Mesendoderm (in vitro differentiated cells): ENCODE measurements around the gene ALG1L2.
"Not testable (repeated sequence)": the region's sequence is repeated elsewhere in the genome, so short reads cannot be mapped to it uniquely, and the experiment has no call there.

ENCODE experiments used
- DNase-seq: peaks from one replicate; pipeline ENCODE4 v3.0.0; 2013
- H2AK5ac ChIP-seq: 2 replicates; pipeline ENCODE4 v1.6.1; 2013; ENCODE audit warnings: low read length, inconsistent platforms
- H2BK120ac ChIP-seq: 2 replicates; pipeline ENCODE4 v1.6.1; 2013; ENCODE audit warnings: low read depth, mild to moderate bottlenecking, low read length, moderate library complexity, mixed read lengths
- H2BK15ac ChIP-seq: replicated peaks from 2 replicates; pipeline ENCODE4 v1.6.1; 2013; ENCODE audit warnings: low read depth, mild to moderate bottlenecking, moderate library complexity
- H2BK5ac ChIP-seq: 2 replicates; pipeline ENCODE4 v1.6.1; 2013; ENCODE audit warnings: low read length, inconsistent platforms
- H3K18ac ChIP-seq: 2 replicates; pipeline ENCODE4 v1.6.1; 2013; ENCODE audit warnings: mild to moderate bottlenecking, low read length, mixed read lengths
- H3K23ac ChIP-seq: one replicate; pipeline ENCODE4 v1.6.1; 2013; ENCODE audit warnings: low read length
- H3K27ac ChIP-seq: 2 replicates; pipeline ENCODE4 v1.5.1; 2013; ENCODE audit warnings: low read depth, mild to moderate bottlenecking, inconsistent platforms, low read length, moderate library complexity
- H3K27me3 ChIP-seq: 2 replicates; pipeline ENCODE4 v1.6.1; 2013; ENCODE audit warnings: low read length, control low read depth, mild to moderate bottlenecking, inconsistent platforms; ENCODE audit not compliant: insufficient read depth, poor library complexity
- H3K36me3 ChIP-seq: 2 replicates; pipeline ENCODE4 v1.6.1; 2013; ENCODE audit warnings: low read length, inconsistent platforms; ENCODE audit not compliant: control insufficient read depth, insufficient read depth
- H3K4ac ChIP-seq: one replicate; pipeline ENCODE4 v1.6.1; 2013; ENCODE audit warnings: low read depth, mild to moderate bottlenecking, low read length, moderate library complexity
- H3K4me1 ChIP-seq: 2 replicates; pipeline ENCODE4 v1.6.1; 2013; ENCODE audit warnings: low read depth, low read length, inconsistent platforms; ENCODE audit not compliant: control insufficient read depth
- H3K4me2 ChIP-seq: 2 replicates; pipeline ENCODE4 v1.6.1; 2013; ENCODE audit warnings: low read length
- H3K4me3 ChIP-seq: 2 replicates; pipeline ENCODE4 v1.5.1; 2013; ENCODE audit warnings: mild to moderate bottlenecking, low read length
- H3K56ac ChIP-seq: one replicate; pipeline ENCODE4 v1.6.1; 2013; ENCODE audit warnings: low read length
- H3K79me1 ChIP-seq: 2 replicates; pipeline ENCODE4 v1.6.1; 2013; ENCODE audit warnings: low read length, inconsistent platforms
- H3K79me2 ChIP-seq: 2 replicates; pipeline ENCODE4 v1.6.1; 2013; ENCODE audit warnings: mild to moderate bottlenecking, low read length; ENCODE audit not compliant: control insufficient read depth, insufficient read depth
- H3K9ac ChIP-seq: 2 replicates; pipeline ENCODE4 v1.6.1; 2013; ENCODE audit warnings: low read length, inconsistent platforms
- H4K5ac ChIP-seq: one replicate; pipeline ENCODE4 v1.6.1; 2013; ENCODE audit warnings: low read length
- H4K8ac ChIP-seq: one replicate; pipeline ENCODE4 v1.6.1; 2013; ENCODE audit warnings: low read depth, mild to moderate bottlenecking, control low read depth, low read length, moderate library complexity
- WGBS: extraction: QIAGEN DNeasy Blood & Tissue Kit; methylation state at CpG from one replicate; pipeline ENCODE4 v1.1.7; 2013; ENCODE audit warnings: low lambda C conversion rate, missing lambda C conversion rate; ENCODE audit not compliant: insufficient coverage; ENCODE audit errors: extremely low coverage; 5-methylcytosine and 5-hydroxymethylcytosine counted together

Gene ALG1L2

DNA sequence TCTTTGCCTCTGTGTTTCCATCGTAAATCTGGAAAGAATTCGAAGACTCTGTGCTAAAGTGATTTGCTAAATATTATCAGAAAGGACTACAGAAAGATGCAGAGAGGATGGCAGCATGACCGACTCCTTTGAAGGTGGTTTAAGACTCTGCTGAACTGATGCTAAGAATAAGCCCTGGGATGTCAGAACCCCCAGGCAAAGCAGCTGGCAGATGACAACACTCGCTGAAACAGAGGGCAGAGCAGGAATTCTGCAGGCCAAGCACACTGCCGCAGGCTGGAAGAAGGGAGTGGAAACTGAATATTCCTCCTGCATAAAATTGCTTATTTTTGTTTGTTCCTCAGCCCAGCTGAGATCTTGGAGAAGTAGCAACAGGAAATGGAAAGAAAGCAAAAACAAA lies 29.3 kb upstream of the ALG1L2 start:
- H2BK5ac ChIP-seq, H2AK5ac ChIP-seq, H2BK15ac ChIP-seq, H3K27ac ChIP-seq, H4K5ac ChIP-seq, H3K36me3 ChIP-seq, H3K79me2 ChIP-seq, DNase-seq, H2BK120ac ChIP-seq, H3K4me2 ChIP-seq, H4K8ac ChIP-seq, H3K18ac ChIP-seq, H3K4ac ChIP-seq, H3K56ac ChIP-seq, H3K4me3 ChIP-seq, H3K79me1 ChIP-seq, H3K27me3 ChIP-seq, H3K9ac ChIP-seq, H3K4me1 ChIP-seq, H3K23ac ChIP-seq: not testable (repeated sequence)
- no CpG with 5 or more reads among the region's 5 CpGs for WGBS

- H3K79me1 ChIP-seq, H3K79me2 ChIP-seq, H3K4me2 ChIP-seq, H3K4me3 ChIP-seq, H3K36me3 ChIP-seq, H3K27ac ChIP-seq, H3K23ac ChIP-seq, H4K8ac ChIP-seq, DNase-seq, H2BK5ac ChIP-seq, H3K9ac ChIP-seq, H3K18ac ChIP-seq, H2AK5ac ChIP-seq, H3K4me1 ChIP-seq, H3K56ac ChIP-seq, H4K5ac ChIP-seq, H2BK120ac ChIP-seq, H3K4ac ChIP-seq, H3K27me3 ChIP-seq, H2BK15ac ChIP-seq: not testable (repeated sequence)
- no CpG with 5 or more reads among the region's 4 CpGs for WGBS
Observed at GRCh38 chr3:130052965-130053364, 28.7 kb upstream of the ALG1L2 start.

GRCh38 chr3:130057536-130058266 lies 23.9 kb upstream of the ALG1L2 start:
- not testable (repeated sequence) for H2BK5ac ChIP-seq, H3K18ac ChIP-seq, H3K36me3 ChIP-seq, H4K8ac ChIP-seq, H2BK15ac ChIP-seq, H3K79me2 ChIP-seq, H3K79me1 ChIP-seq, H4K5ac ChIP-seq, H3K27me3 ChIP-seq, H3K4me3 ChIP-seq, H3K56ac ChIP-seq, H3K4me1 ChIP-seq, H3K23ac ChIP-seq, H3K9ac ChIP-seq, H3K4me2 ChIP-seq, H2BK120ac ChIP-seq, H2AK5ac ChIP-seq
- Histone ChIP-seq H3K4ac (peak overlapping the region; percentile 16), H3K27ac (peak overlapping the region; percentile 76)
- DNase-seq: peak; percentile 91
- WGBS: no CpG with 5 or more reads among the region's 15 CpGs

- not testable (repeated sequence) for H3K23ac ChIP-seq, H3K79me2 ChIP-seq, H3K4me1 ChIP-seq, H3K79me1 ChIP-seq, H3K4me2 ChIP-seq, H3K27me3 ChIP-seq, H4K5ac ChIP-seq, H3K4me3 ChIP-seq, H3K36me3 ChIP-seq, H2AK5ac ChIP-seq, H2BK15ac ChIP-seq
- Histone ChIP-seq H3K18ac (peak overlapping the region; percentile 90), H3K27ac (peak overlapping the region; percentile 93), H3K4ac (peak overlapping the region; percentile 55), H2BK120ac (peak overlapping the region; percentile 92), H4K8ac (peak overlapping the region; percentile 56), H2BK5ac (peak overlapping the region; percentile 70), H3K9ac (peak overlapping the region; percentile 21), H3K56ac (peak overlapping the region; percentile 70)
- WGBS: no CpG with 5 or more reads among the region's 4 CpGs
- DNase-seq: peak; percentile 13
Observed at GRCh38 chr3:130058267-130058657, 23.4 kb upstream of the ALG1L2 start.

DNA sequence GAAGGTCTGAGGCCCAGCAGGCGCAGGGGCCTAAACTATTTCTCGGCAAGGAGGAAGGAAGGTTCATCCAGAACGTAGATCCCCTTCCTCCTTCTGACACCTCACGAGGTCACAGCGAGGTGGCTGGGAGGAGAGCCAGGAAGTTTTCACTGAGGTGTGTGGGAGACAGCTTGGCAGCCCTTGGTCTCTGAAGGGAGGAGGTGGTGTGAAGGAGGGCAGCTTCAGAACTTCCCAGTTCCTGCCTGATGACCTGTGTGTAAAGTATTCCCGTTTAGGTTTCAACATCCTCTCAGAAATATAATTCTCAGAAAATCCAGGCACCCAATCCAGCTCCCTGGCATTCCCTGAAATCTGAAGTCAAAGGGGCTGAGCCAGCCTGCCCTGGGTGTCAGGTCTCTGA lies 22.9 kb upstream of the ALG1L2 start:
- not testable (repeated sequence) for H3K4me3 ChIP-seq, H4K5ac ChIP-seq, H3K36me3 ChIP-seq, H2BK120ac ChIP-seq, H2AK5ac ChIP-seq, H3K79me2 ChIP-seq, H3K4me2 ChIP-seq, H4K8ac ChIP-seq, H3K79me1 ChIP-seq, H3K23ac ChIP-seq, H3K27me3 ChIP-seq, H3K4me1 ChIP-seq, H2BK15ac ChIP-seq
- Histone ChIP-seq H3K27ac (peak overlapping the region; percentile 93), H3K9ac (peak overlapping the region; percentile 21), H3K56ac (peak overlapping the region; percentile 70), H3K18ac (peak overlapping the region; percentile 90), H3K4ac (peak overlapping the region; percentile 55), H2BK5ac (peak overlapping the region; percentile 41)
- no CpG with 5 or more reads among the region's 6 CpGs for WGBS
- DNase-seq: peak; percentile 75

GRCh38 chr3:130059162-130059561 lies 22.5 kb upstream of the ALG1L2 start:
- H3K56ac ChIP-seq: peak overlapping the region; percentile 54
- not testable (repeated sequence) for H2BK120ac ChIP-seq, H2AK5ac ChIP-seq, H3K36me3 ChIP-seq, H2BK5ac ChIP-seq, H4K8ac ChIP-seq, H3K4me1 ChIP-seq, H3K27me3 ChIP-seq, H2BK15ac ChIP-seq, H3K23ac ChIP-seq, H3K4me3 ChIP-seq, H3K79me2 ChIP-seq, H3K18ac ChIP-seq, H3K79me1 ChIP-seq, H3K4me2 ChIP-seq, H4K5ac ChIP-seq
- peak; percentile 87 for DNase-seq
- peak overlapping the region; percentile 55 for H3K9ac ChIP-seq
- peak overlapping the region; percentile 38 for H3K27ac ChIP-seq
- H3K4ac ChIP-seq: peak overlapping the region; percentile 4
- no CpG with 5 or more reads among the region's 1 CpG for WGBS
